PFSK-1 (cell line): Measurements from ENCODE around the gene LAMB2.

ENCODE experiments used
- FOXP2 ChIP-seq: optimal IDR thresholded peaks from 2 replicates; pipeline ENCODE3; 2011; ENCODE audit warnings: borderline replicate concordance, control low read depth, inconsistent platforms; ENCODE audit not compliant: insufficient read depth; ENCODE audit errors: extremely low read length, extremely low read depth
- POLR2AphosphoS5 ChIP-seq: IDR thresholded peaks from 2 replicates; pipeline ENCODE4 v1.6.1; 2012; ENCODE audit warnings: low read depth, mild to moderate bottlenecking, control low read depth, low read length, moderate library complexity
- REST ChIP-seq, 2 experiments: IDR thresholded peaks; 2 replicates each; pipeline versions ENCODE4 v1.6.1 to v1.8.0; 2011 to 2012; ENCODE audit warnings: low read depth in 2 of 2, low read length in 2 of 2, control low read depth in 1 of 2, inconsistent platforms in 1 of 2, mild to moderate bottlenecking in 1 of 2, moderate library complexity in 1 of 2; ENCODE audit not compliant: insufficient read depth in 1 of 2
- SIN3A ChIP-seq: IDR thresholded peaks from 2 replicates; pipeline ENCODE4 v1.6.1; 2012; ENCODE audit warnings: mild to moderate bottlenecking, low read length, moderate library complexity, borderline replicate concordance; ENCODE audit not compliant: insufficient read depth
- TAF1 ChIP-seq: IDR thresholded peaks from 2 replicates; pipeline ENCODE4 v1.6.1; 2012; ENCODE audit warnings: low read length, control low read depth, borderline replicate concordance; ENCODE audit not compliant: insufficient read depth

Gene LAMB2

GRCh38 chr3:49153349-49153912 lies 20.6 kb upstream of the LAMB2 start:
- no peak for TF ChIP-seq POLR2AphosphoS5
- TF ChIP-seq SIN3A, result no peak
- TF ChIP-seq FOXP2, result no peak
- no peak for TF ChIP-seq TAF1
- no peak for TF ChIP-seq REST (IDR thresholded peaks at IDR 0.05; ENCODE audit: insufficient read depth in 1 of 2, low read depth in 2 of 2, low read length in 2 of 2)

GRCh38 chr3:49151610-49152009 lies 18.8 kb upstream of the LAMB2 start:
- TF ChIP-seq REST (IDR thresholded peaks at IDR 0.05; ENCODE audit: insufficient read depth in 1 of 2, low read depth in 2 of 2, low read length in 2 of 2) (no peak), SIN3A (no peak), TAF1 (no peak), POLR2AphosphoS5 (no peak), FOXP2 (no peak)

GRCh38 chr3:49148159-49148558 lies 15.3 kb upstream of the LAMB2 start:
- TF ChIP-seq SIN3A, result no peak
- TF ChIP-seq TAF1, result no peak
- TF ChIP-seq REST (IDR thresholded peaks at IDR 0.05; ENCODE audit: insufficient read depth in 1 of 2, low read depth in 2 of 2, low read length in 2 of 2), result no peak
- TF ChIP-seq POLR2AphosphoS5, result no peak
- TF ChIP-seq FOXP2, result no peak

- no peak for TF ChIP-seq TAF1
- no peak for TF ChIP-seq POLR2AphosphoS5
- no peak for TF ChIP-seq REST (IDR thresholded peaks at IDR 0.05; ENCODE audit: insufficient read depth in 1 of 2, low read depth in 2 of 2, low read length in 2 of 2)
- TF ChIP-seq SIN3A, result no peak
- no peak for TF ChIP-seq FOXP2
Measured at GRCh38 chr3:49140080-49140479, 7.2 kb upstream of the LAMB2 start.
